MM.1S (cell line): Measurements from ENCODE around the gene PARP8.

ENCODE experiments used
- DNase-seq: peaks from one replicate; pipeline ENCODE4 v3.0.0-alpha.2; 2015
- H2AFZ ChIP-seq: fragments of 300-600 bp; sonication (generic); 2 replicates; pipeline ENCODE4 v1.6.0; 2016; ENCODE audit warnings: antibody characterized with exemption, low read length
- H3F3A ChIP-seq: fragments of 300-600 bp; sonication (generic); 2 replicates; pipeline ENCODE4 v1.6.1; 2016; ENCODE audit warnings: mild to moderate bottlenecking, antibody characterized with exemption, low read length, moderate library complexity, mixed read lengths; ENCODE audit not compliant: insufficient read depth
- H3K27ac ChIP-seq: fragments of 300-600 bp; sonication (generic); 2 replicates; pipeline ENCODE4 v1.5.1; 2016; ENCODE audit warnings: mild to moderate bottlenecking, low read length
- H3K27me3 ChIP-seq: fragments of 300-600 bp; sonication (generic); replicated peaks from 2 replicates; pipeline ENCODE4 v1.6.0; 2016; ENCODE audit warnings: low read length; ENCODE audit not compliant: insufficient read depth
- H3K36me3 ChIP-seq: fragments of 300-600 bp; sonication (generic); replicated peaks from 2 replicates; pipeline ENCODE4 v1.6.1; 2016; ENCODE audit warnings: mild to moderate bottlenecking, low read length, mixed read lengths; ENCODE audit not compliant: insufficient read depth
- H3K4me1 ChIP-seq: fragments of 300-600 bp; sonication (generic); 2 replicates; pipeline ENCODE4 v1.6.1; 2016; ENCODE audit warnings: low read length, mixed read lengths
- H3K4me2 ChIP-seq: fragments of 300-600 bp; sonication (generic); 2 replicates; pipeline ENCODE4 v1.6.0; 2016; ENCODE audit warnings: low read depth, low read length
- H3K4me3 ChIP-seq: fragments of 300-600 bp; sonication (generic); 2 replicates; pipeline ENCODE4 v1.5.1; 2016; ENCODE audit warnings: low read length, mixed read lengths
- H3K79me2 ChIP-seq: fragments of 300-600 bp; sonication (generic); 2 replicates; pipeline ENCODE4 v1.6.1; 2016; ENCODE audit warnings: mixed run types, low read length, mixed read lengths
- H3K9ac ChIP-seq: fragments of 300-600 bp; sonication (generic); 2 replicates; pipeline ENCODE4 v1.6.1; 2016; ENCODE audit warnings: low read length, mixed read lengths
- H3K9me2 ChIP-seq: fragments of 300-600 bp; sonication (generic); replicated peaks from 2 replicates; pipeline ENCODE4 v1.6.1; 2016; ENCODE audit warnings: mild to moderate bottlenecking, low read length, mixed read lengths; ENCODE audit not compliant: insufficient read depth
- H3K9me3 ChIP-seq: fragments of 300-600 bp; sonication (generic); replicated peaks from 2 replicates; pipeline ENCODE4 v1.6.1; 2016; ENCODE audit warnings: mild to moderate bottlenecking, low read length, mixed read lengths; ENCODE audit not compliant: insufficient read depth
- H4K20me1 ChIP-seq: fragments of 300-600 bp; sonication (generic); 2 replicates; pipeline ENCODE4 v1.6.1; 2016; ENCODE audit warnings: mild to moderate bottlenecking, low read length, moderate library complexity, mixed read lengths; ENCODE audit not compliant: insufficient read depth
- CTCF ChIP-seq: fragments of 300-600 bp; sonication (generic); IDR thresholded peaks from 2 replicates; pipeline ENCODE4 v1.5.1; 2016; ENCODE audit warnings: antibody characterized with exemption, low read length, mixed read lengths
- EZH2 ChIP-seq: fragments of 300-600 bp; sonication (generic); optimal IDR thresholded peaks from 2 replicates; pipeline ENCODE3; 2017; ENCODE audit warnings: low read depth, mild to moderate bottlenecking, antibody characterized with exemption, low read length, mixed read lengths
- EZH2phosphoT487 ChIP-seq: fragments of 300-600 bp; sonication (generic); IDR thresholded peaks from 2 replicates; pipeline ENCODE4 v1.6.1; 2018; ENCODE audit warnings: antibody characterized with exemption, low read length

PARP8 gene

GRCh38 chr5:50730841-50731240, 64.4 kb downstream of the PARP8 start:
- Histone ChIP-seq H3K9ac (no peak overlapping the region), H4K20me1 (0 out of 2 replicates have a peak, but pooled peaks cover 6% of the 10 kb centered on the region), H2AFZ (no peak overlapping the region), H3K4me2 (no peak overlapping the region), H3K9me3 (no peaks in the 10 kb centered on the region), H3K27ac (no peak overlapping the region), H3K27me3 (no peaks in the 10 kb centered on the region), H3K36me3 (no peaks in the 10 kb centered on the region), H3K9me2 (no peaks in the 10 kb centered on the region), H3F3A (no peaks in the 10 kb centered on the region), H3K4me3 (no peak overlapping the region), H3K79me2 (peaks cover 37% of the 10 kb centered on the region), H3K4me1 (no peaks in the 10 kb centered on the region)
- TF ChIP-seq EZH2 (no peak), CTCF (no peak), EZH2phosphoT487 (no peak)
- DNase-seq, result no peak

- peaks cover 16% of the 10 kb centered on the region for H3K79me2 ChIP-seq
- no peaks in the 10 kb centered on the region for H3K4me1 ChIP-seq
- H3K27me3 ChIP-seq, result no peaks in the 10 kb centered on the region
- no peak for DNase-seq
- H3K9me2 ChIP-seq, result no peaks in the 10 kb centered on the region
- 0 out of 2 replicates have a peak, but pooled peaks cover 6% of the 10 kb centered on the region for H4K20me1 ChIP-seq
- no peaks in the 10 kb centered on the region for H3K36me3 ChIP-seq
- H3F3A ChIP-seq, result no peaks in the 10 kb centered on the region
- H3K9me3 ChIP-seq, result no peaks in the 10 kb centered on the region
- H3K4me2 ChIP-seq, result no peak overlapping the region
- H3K4me3 ChIP-seq, result no peak overlapping the region
- no peak overlapping the region for H2AFZ ChIP-seq
- TF ChIP-seq EZH2phosphoT487, result no peak
- no peak for TF ChIP-seq EZH2
- no peak for TF ChIP-seq CTCF
- H3K27ac ChIP-seq, result no peak overlapping the region
- H3K9ac ChIP-seq, result no peak overlapping the region
These were observed 67.3 kb downstream of the PARP8 start for GRCh38 chr5:50733741-50734140.

GRCh38 chr5:50738864-50739263, 72.4 kb downstream of the PARP8 start:
- no peak overlapping the region for H3K4me2 ChIP-seq
- H2AFZ ChIP-seq, result no peak overlapping the region
- no peaks in the 10 kb centered on the region for H3K27me3 ChIP-seq
- peaks cover 25% of the 10 kb centered on the region; the same call in 1 of the 2 replicates for H3K79me2 ChIP-seq
- no peaks in the 10 kb centered on the region for H3K9me2 ChIP-seq
- no peaks in the 10 kb centered on the region for H3K4me1 ChIP-seq
- no peak overlapping the region for H3K27ac ChIP-seq
- no peak for TF ChIP-seq EZH2
- no peak for TF ChIP-seq EZH2phosphoT487
- TF ChIP-seq CTCF, result no peak
- DNase-seq, result no peak
- no peaks in the 10 kb centered on the region for H4K20me1 ChIP-seq
- no peaks in the 10 kb centered on the region for H3K36me3 ChIP-seq
- no peaks in the 10 kb centered on the region for H3K9me3 ChIP-seq
- no peak overlapping the region for H3K4me3 ChIP-seq
- H3K9ac ChIP-seq, result no peak overlapping the region
- no peaks in the 10 kb centered on the region for H3F3A ChIP-seq
